Stimulated activated CD4-positive, alpha-beta T cell treated with anti-CD3 and anti-CD28 coated beads, Interleukin-12 subunit alpha, Interleukin-12 subunit beta, amount 100 ng/mL, for 24 hours (primary cell): Measurements from ENCODE around the gene MAT2B.
"Not testable (repeated sequence)": the region's sequence is repeated elsewhere in the genome, so short reads cannot be mapped to it uniquely, and the experiment has no call there.

ENCODE experiments used
- DNase-seq, 2 experiments: peaks; one replicate each; pipeline ENCODE4 v3.0.0-alpha.2; 2020; ENCODE audit warnings: low read depth in 2 of 2

Gene MAT2B

GRCh38 chr5:163503106-163504078, 2.0 kb upstream of the MAT2B start:
- DNase-seq, result peak in 1 of 2 experiments; percentile 13

GRCh38 chr5:163504079-163504931, 1.1 kb upstream of the MAT2B start:
- DNase-seq, result peak in 1 of 2 experiments; percentile 23

- DNase-seq, result no peak
These were observed 411 bp upstream of the MAT2B start for GRCh38 chr5:163505049-163505367.

- DNase-seq, result no peak
These were observed 657 bp downstream of the MAT2B start for GRCh38 chr5:163506095-163506457.

- no peak for DNase-seq
These were observed 1.3 kb downstream of the MAT2B start for GRCh38 chr5:163506726-163507125.

GRCh38 chr5:163508753-163509152, 3.3 kb downstream of the MAT2B start:
- no peak for DNase-seq

GRCh38 chr5:163509291-163509951, 4.0 kb downstream of the MAT2B start:
- DNase-seq, result no peak

- no peak for DNase-seq
These were observed 7.1 kb downstream of the MAT2B start for GRCh38 chr5:163512526-163512925.

GRCh38 chr5:163525096-163525495, 19.7 kb downstream of the MAT2B start:
- no peak for DNase-seq

GRCh38 chr5:163529698-163530097, 24.3 kb downstream of the MAT2B start:
- no peak for DNase-seq

GRCh38 chr5:163531272-163531671, 25.9 kb downstream of the MAT2B start:
- no peak for DNase-seq

- DNase-seq, result no peak
These were observed 27.0 kb downstream of the MAT2B start for GRCh38 chr5:163532171-163533084.

- DNase-seq, result no peak
These were observed 27.8 kb downstream of the MAT2B start for GRCh38 chr5:163533223-163533622.

GRCh38 chr5:163534492-163535094, 29.2 kb downstream of the MAT2B start:
- no peak for DNase-seq

GRCh38 chr5:163535290-163535689, 29.9 kb downstream of the MAT2B start:
- DNase-seq, result no peak

- not testable (repeated sequence) for DNase-seq
These were observed 31.0 kb downstream of the MAT2B start for GRCh38 chr5:163536442-163536841.

GRCh38 chr5:163540696-163541095, 35.3 kb downstream of the MAT2B start:
- DNase-seq, result no peak

GRCh38 chr5:163542771-163543170, 37.4 kb downstream of the MAT2B start:
- DNase-seq, result no peak

GRCh38 chr5:163544041-163544440, 38.6 kb downstream of the MAT2B start:
- no peak for DNase-seq

- no peak for DNase-seq
These were observed 39.4 kb downstream of the MAT2B start for GRCh38 chr5:163544836-163545235.

GRCh38 chr5:163548649-163549048, 43.2 kb downstream of the MAT2B start:
- DNase-seq, result no peak
